ENCODE measurements around the gene SMG6. TPM values are rescaled to one million over a fixed set of nuclear protein-coding genes. Genes with fewer than 3 reads are reported as not detected.

Gene SMG6
- total and polyA plus RNA-seq, 2 of the 13 experiments (the other 11 are each of a cell fraction or from before 2014, with no cell fraction given): 4.6 to 14.6 TPM

DNA sequence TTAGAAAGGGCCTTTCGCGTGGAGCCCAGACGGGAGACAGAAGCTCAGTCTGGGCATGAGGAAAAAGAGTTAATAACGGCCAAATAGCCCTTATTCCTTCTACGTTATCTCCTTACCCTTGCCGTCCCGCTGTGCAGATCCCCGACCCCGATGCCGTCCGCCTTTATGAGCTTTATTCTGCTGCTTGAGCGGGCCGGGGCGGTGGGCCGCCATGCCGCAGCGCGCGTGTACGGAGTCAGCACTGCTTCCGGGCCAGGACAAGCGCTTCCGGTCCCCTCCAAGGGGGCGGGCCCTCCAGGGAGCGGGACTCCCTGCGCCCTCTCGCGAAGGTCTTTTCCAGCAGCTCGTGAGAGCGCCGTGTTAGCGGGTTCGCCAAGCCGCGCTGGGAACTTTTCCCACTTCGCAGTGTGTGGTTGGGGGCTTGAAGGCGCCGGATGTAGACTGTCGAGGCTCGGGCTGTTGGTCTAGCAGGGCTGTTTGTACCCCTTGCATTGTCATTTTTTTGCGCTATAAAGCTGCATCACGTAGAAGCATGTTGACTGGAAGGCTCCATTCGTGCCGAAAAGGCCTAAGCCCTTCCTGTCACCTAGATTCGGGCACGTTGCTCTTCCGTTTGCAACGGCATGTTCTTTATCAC lies 32.7 kb upstream of the SMG6 start, which contains the start of gene TSR1 (continued):
- TF ChIP-seq, protein P1, sequence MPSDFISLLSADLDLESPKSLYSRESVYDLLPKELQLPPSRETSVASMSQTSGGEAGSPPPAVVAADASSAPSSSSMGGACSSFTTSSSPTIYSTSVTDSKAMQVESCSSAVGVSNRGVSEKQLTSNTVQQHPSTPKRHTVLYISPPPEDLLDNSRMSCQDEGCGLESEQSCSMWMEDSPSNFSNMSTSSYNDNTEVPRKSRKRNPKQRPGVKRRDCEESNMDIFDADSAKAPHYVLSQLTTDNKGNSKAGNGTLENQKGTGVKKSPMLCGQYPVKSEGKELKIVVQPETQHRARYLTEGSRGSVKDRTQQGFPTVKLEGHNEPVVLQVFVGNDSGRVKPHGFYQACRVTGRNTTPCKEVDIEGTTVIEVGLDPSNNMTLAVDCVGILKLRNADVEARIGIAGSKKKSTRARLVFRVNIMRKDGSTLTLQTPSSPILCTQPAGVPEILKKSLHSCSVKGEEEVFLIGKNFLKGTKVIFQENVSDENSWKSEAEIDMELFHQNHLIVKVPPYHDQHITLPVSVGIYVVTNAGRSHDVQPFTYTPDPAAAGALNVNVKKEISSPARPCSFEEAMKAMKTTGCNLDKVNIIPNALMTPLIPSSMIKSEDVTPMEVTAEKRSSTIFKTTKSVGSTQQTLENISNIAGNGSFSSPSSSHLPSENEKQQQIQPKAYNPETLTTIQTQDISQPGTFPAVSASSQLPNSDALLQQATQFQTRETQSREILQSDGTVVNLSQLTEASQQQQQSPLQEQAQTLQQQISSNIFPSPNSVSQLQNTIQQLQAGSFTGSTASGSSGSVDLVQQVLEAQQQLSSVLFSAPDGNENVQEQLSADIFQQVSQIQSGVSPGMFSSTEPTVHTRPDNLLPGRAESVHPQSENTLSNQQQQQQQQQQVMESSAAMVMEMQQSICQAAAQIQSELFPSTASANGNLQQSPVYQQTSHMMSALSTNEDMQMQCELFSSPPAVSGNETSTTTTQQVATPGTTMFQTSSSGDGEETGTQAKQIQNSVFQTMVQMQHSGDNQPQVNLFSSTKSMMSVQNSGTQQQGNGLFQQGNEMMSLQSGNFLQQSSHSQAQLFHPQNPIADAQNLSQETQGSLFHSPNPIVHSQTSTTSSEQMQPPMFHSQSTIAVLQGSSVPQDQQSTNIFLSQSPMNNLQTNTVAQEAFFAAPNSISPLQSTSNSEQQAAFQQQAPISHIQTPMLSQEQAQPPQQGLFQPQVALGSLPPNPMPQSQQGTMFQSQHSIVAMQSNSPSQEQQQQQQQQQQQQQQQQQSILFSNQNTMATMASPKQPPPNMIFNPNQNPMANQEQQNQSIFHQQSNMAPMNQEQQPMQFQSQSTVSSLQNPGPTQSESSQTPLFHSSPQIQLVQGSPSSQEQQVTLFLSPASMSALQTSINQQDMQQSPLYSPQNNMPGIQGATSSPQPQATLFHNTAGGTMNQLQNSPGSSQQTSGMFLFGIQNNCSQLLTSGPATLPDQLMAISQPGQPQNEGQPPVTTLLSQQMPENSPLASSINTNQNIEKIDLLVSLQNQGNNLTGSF (CRISPR knock-in tag; IDR thresholded peaks at IDR 0.05): peak; percentile 84; the same call in 1 of the 2 replicates
- 0 out of 2 replicates have a peak, but pooled peaks have one; percentile 65 for TF ChIP-seq ARNTL (CRISPR knock-in tag; IDR thresholded peaks at IDR 0.05)
- no peak for TF ChIP-seq FOXA1 (IDR thresholded peaks at IDR 0.05)
- peak; percentile 2; the same call in 1 of the 2 replicates for TF ChIP-seq FOXA1 (CRISPR knock-in tag; IDR thresholded peaks at IDR 0.05)
- no peak; the same call in 1 of the 2 replicates for TF ChIP-seq ZNF3 (CRISPR knock-in tag; IDR thresholded peaks at IDR 0.05)
- TF ChIP-seq ZMYM3 (CRISPR knock-in tag; IDR thresholded peaks at IDR 0.05): no peak
- TF ChIP-seq, protein P2, sequence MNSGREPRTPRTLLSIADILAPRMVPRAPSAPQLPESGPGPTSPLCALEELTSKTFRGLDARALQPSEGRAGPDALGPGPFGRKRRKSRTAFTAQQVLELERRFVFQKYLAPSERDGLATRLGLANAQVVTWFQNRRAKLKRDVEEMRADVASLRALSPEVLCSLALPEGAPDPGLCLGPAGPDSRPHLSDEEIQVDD (CRISPR knock-in tag; IDR thresholded peaks at IDR 0.05; ENCODE audit: borderline replicate concordance): peak; percentile 64; the same call in 1 of the 2 replicates
- TF ChIP-seq ZFP82 (CRISPR knock-in tag; IDR thresholded peaks at IDR 0.05; ENCODE audit: borderline replicate concordance): no peak
- no peak for TF ChIP-seq MBNL3 (CRISPR knock-in tag; conservative IDR thresholded peaks at IDR 0.05)
- TF ChIP-seq, protein P3, sequence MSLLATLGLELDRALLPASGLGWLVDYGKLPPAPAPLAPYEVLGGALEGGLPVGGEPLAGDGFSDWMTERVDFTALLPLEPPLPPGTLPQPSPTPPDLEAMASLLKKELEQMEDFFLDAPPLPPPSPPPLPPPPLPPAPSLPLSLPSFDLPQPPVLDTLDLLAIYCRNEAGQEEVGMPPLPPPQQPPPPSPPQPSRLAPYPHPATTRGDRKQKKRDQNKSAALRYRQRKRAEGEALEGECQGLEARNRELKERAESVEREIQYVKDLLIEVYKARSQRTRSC (CRISPR knock-in tag; IDR thresholded peaks at IDR 0.05; ENCODE audit: low read depth): 0 out of 2 replicates have a peak, but pooled peaks have one; percentile 75
- TF ChIP-seq, protein P4, sequence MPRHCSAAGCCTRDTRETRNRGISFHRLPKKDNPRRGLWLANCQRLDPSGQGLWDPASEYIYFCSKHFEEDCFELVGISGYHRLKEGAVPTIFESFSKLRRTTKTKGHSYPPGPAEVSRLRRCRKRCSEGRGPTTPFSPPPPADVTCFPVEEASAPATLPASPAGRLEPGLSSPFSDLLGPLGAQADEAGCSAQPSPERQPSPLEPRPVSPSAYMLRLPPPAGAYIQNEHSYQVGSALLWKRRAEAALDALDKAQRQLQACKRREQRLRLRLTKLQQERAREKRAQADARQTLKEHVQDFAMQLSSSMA (CRISPR knock-in tag; IDR thresholded peaks at IDR 0.05): peak; percentile 59; the same call in 1 of the 2 replicates
- peak; percentile 74 for TF ChIP-seq ELF1 (CRISPR knock-in tag; IDR thresholded peaks at IDR 0.05)
- 0 out of 2 replicates have a peak, but pooled peaks have one; percentile 62 for TF ChIP-seq ZNF619 (CRISPR knock-in tag; IDR thresholded peaks at IDR 0.05)
- TF ChIP-seq SP1 (IDR thresholded peaks at IDR 0.05): no peak
- TF ChIP-seq SP1 (CRISPR knock-in tag; IDR thresholded peaks at IDR 0.05): peak; percentile 84
- peak; percentile 78; the same call in 1 of the 2 replicates for TF ChIP-seq ZC3H13 (CRISPR knock-in tag; IDR thresholded peaks at IDR 0.05)
- TF ChIP-seq, protein P5, sequence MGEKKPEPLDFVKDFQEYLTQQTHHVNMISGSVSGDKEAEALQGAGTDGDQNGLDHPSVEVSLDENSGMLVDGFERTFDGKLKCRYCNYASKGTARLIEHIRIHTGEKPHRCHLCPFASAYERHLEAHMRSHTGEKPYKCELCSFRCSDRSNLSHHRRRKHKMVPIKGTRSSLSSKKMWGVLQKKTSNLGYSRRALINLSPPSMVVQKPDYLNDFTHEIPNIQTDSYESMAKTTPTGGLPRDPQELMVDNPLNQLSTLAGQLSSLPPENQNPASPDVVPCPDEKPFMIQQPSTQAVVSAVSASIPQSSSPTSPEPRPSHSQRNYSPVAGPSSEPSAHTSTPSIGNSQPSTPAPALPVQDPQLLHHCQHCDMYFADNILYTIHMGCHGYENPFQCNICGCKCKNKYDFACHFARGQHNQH (CRISPR knock-in tag; IDR thresholded peaks at IDR 0.05): peak; percentile 79
- TF ChIP-seq, protein P6, sequence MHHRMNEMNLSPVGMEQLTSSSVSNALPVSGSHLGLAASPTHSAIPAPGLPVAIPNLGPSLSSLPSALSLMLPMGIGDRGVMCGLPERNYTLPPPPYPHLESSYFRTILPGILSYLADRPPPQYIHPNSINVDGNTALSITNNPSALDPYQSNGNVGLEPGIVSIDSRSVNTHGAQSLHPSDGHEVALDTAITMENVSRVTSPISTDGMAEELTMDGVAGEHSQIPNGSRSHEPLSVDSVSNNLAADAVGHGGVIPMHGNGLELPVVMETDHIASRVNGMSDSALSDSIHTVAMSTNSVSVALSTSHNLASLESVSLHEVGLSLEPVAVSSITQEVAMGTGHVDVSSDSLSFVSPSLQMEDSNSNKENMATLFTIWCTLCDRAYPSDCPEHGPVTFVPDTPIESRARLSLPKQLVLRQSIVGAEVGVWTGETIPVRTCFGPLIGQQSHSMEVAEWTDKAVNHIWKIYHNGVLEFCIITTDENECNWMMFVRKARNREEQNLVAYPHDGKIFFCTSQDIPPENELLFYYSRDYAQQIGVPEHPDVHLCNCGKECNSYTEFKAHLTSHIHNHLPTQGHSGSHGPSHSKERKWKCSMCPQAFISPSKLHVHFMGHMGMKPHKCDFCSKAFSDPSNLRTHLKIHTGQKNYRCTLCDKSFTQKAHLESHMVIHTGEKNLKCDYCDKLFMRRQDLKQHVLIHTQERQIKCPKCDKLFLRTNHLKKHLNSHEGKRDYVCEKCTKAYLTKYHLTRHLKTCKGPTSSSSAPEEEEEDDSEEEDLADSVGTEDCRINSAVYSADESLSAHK (CRISPR knock-in tag; IDR thresholded peaks at IDR 0.05; ENCODE audit: borderline replicate concordance): 0 out of 2 replicates have a peak, but pooled peaks have one; percentile 19
- TF ChIP-seq TOE1 (CRISPR knock-in tag; IDR thresholded peaks at IDR 0.05): 0 out of 2 replicates have a peak, but pooled peaks have one; percentile 76

Measured in HepG2 (cell line).